ENCODE results near the gene MET.

MET gene

GRCh38 chr7:116792813-116793212 is 120.8 kb downstream of the MET start:
- H3K4me3 ChIP-seq (ENCODE audit: insufficient read depth, low read length, poor library complexity, severe bottlenecking): no peak overlapping the region
- H3K79me2 ChIP-seq (ENCODE audit: insufficient read depth, low read length): no peaks in the 10 kb centered on the region
- H4K20me1 ChIP-seq (ENCODE audit: low read depth, low read length): no peaks in the 10 kb centered on the region
- no peak overlapping the region for H3K9ac ChIP-seq (ENCODE audit: low read length)
- no peak overlapping the region for H3K4me2 ChIP-seq (ENCODE audit: low read depth, low read length, poor library complexity, severe bottlenecking)
- H3K27me3 ChIP-seq (ENCODE audit: low read length): no peaks in the 10 kb centered on the region
- H3K9me3 ChIP-seq (ENCODE audit: insufficient read depth, low read length): no peaks in the 10 kb centered on the region
- no peaks in the 10 kb centered on the region for H3F3A ChIP-seq (ENCODE audit: insufficient read depth)
- H3K27ac ChIP-seq (ENCODE audit: low read depth, low read length): no peak overlapping the region
- H2AFZ ChIP-seq (ENCODE audit: low read depth, low read length, severe bottlenecking): no peak overlapping the region
- H3K36me3 ChIP-seq (ENCODE audit: low read length): no peaks in the 10 kb centered on the region
- no peaks in the 10 kb centered on the region for H3K9me2 ChIP-seq (replicated peaks; ENCODE audit: insufficient read depth, low read length)
- TF ChIP-seq EZH2phosphoT487 (conservative IDR thresholded peaks at IDR 0.05; ENCODE audit: low read length): no peak
- TF ChIP-seq CTCF (IDR thresholded peaks at IDR 0.05; ENCODE audit: insufficient read depth, low read length, poor library complexity, severe bottlenecking): no peak

GRCh38 chr7:116793795-116794340 is 121.9 kb downstream of the MET start:
- Histone ChIP-seq H3K4me3 (ENCODE audit: insufficient read depth, low read length, poor library complexity, severe bottlenecking) (no peak overlapping the region), H3K79me2 (ENCODE audit: insufficient read depth, low read length) (no peaks in the 10 kb centered on the region), H3F3A (ENCODE audit: insufficient read depth) (no peaks in the 10 kb centered on the region), H3K36me3 (ENCODE audit: low read length) (no peaks in the 10 kb centered on the region), H3K9me2 (replicated peaks; ENCODE audit: insufficient read depth, low read length) (no peaks in the 10 kb centered on the region), H3K9ac (ENCODE audit: low read length) (no peak overlapping the region), H4K20me1 (ENCODE audit: low read depth, low read length) (no peaks in the 10 kb centered on the region), H3K4me2 (ENCODE audit: low read depth, low read length, poor library complexity, severe bottlenecking) (no peak overlapping the region), H3K27me3 (ENCODE audit: low read length) (no peaks in the 10 kb centered on the region), H3K27ac (ENCODE audit: low read depth, low read length) (no peak overlapping the region), H2AFZ (ENCODE audit: low read depth, low read length, severe bottlenecking) (no peak overlapping the region), H3K9me3 (ENCODE audit: insufficient read depth, low read length) (no peaks in the 10 kb centered on the region)
- TF ChIP-seq CTCF (IDR thresholded peaks at IDR 0.05; ENCODE audit: insufficient read depth, low read length, poor library complexity, severe bottlenecking): no peak
- TF ChIP-seq EZH2phosphoT487 (conservative IDR thresholded peaks at IDR 0.05; ENCODE audit: low read length): no peak

- no peak overlapping the region for H2AFZ ChIP-seq (ENCODE audit: low read depth, low read length, severe bottlenecking)
- no peaks in the 10 kb centered on the region for H3F3A ChIP-seq (ENCODE audit: insufficient read depth)
- TF ChIP-seq EZH2phosphoT487 (conservative IDR thresholded peaks at IDR 0.05; ENCODE audit: low read length) (no peak), CTCF (IDR thresholded peaks at IDR 0.05; ENCODE audit: insufficient read depth, low read length, poor library complexity, severe bottlenecking) (no peak)
- H3K4me2 ChIP-seq (ENCODE audit: low read depth, low read length, poor library complexity, severe bottlenecking): no peak overlapping the region
- no peak overlapping the region for H3K4me3 ChIP-seq (ENCODE audit: insufficient read depth, low read length, poor library complexity, severe bottlenecking)
- H3K27me3 ChIP-seq (ENCODE audit: low read length): no peaks in the 10 kb centered on the region
- H3K9me3 ChIP-seq (ENCODE audit: insufficient read depth, low read length): no peaks in the 10 kb centered on the region
- H3K9me2 ChIP-seq (replicated peaks; ENCODE audit: insufficient read depth, low read length): no peaks in the 10 kb centered on the region
- H3K27ac ChIP-seq (ENCODE audit: low read depth, low read length): no peak overlapping the region
- no peaks in the 10 kb centered on the region for H3K79me2 ChIP-seq (ENCODE audit: insufficient read depth, low read length)
- no peaks in the 10 kb centered on the region for H4K20me1 ChIP-seq (ENCODE audit: low read depth, low read length)
- H3K36me3 ChIP-seq (ENCODE audit: low read length): no peaks in the 10 kb centered on the region
- no peak overlapping the region for H3K9ac ChIP-seq (ENCODE audit: low read length)
Observed at GRCh38 chr7:116796471-116796870, 124.5 kb downstream of the MET start.

Measured in SU-DHL-6 (cell line).